Endothelial cell of umbilical vein (primary cell): ENCODE results near the gene ZFP1. TPM values are rescaled to one million over a fixed set of nuclear protein-coding genes. Genes with fewer than 3 reads are reported as not detected.
"Not testable (repeated sequence)": the region's sequence is repeated elsewhere in the genome, so short reads cannot be mapped to it uniquely, and the experiment has no call there.

Experiments
- BruUV-seq: library from RNA; stranded (reverse); fragments of 400-500 nt; replicated peaks from 2 replicates; lab custom pipeline; 2021; lab: Mats Ljungman, UMichigan
- CTCF ChIA-PET: fragments of 300-600, 350-600 bp; sonication (Branson Sonifier 250); formaldehyde crosslinking; loops from one replicate; lab custom pipeline; 2021; ENCODE audit warnings: antibody characterized with exemption, inconsistent platforms; lab: Charles Lee
- POLR2A ChIA-PET: fragments of 300-600, 350-600 bp; sonication (Branson Sonifier 250); formaldehyde crosslinking; loops from one replicate; lab custom pipeline; 2021; ENCODE audit warnings: antibody characterized with exemption, inconsistent platforms; lab: Charles Lee
- DNase-seq: peaks from one replicate; pipeline ENCODE4 v3.0.0-alpha.2; 2011; ENCODE audit warnings: low read depth, low spot score
- FAIRE-seq: peaks from 2 replicates; lab custom pipeline; 2011; peaks lifted over from hg19 to GRCh38; lab: Jason Lieb, UNC
- H2AFZ ChIP-seq: 2 replicates; pipeline ENCODE4 v1.6.0; 2012; ENCODE audit warnings: low read depth, low read length, control low read depth, inconsistent platforms
- H3K27ac ChIP-seq: 2 replicates; pipeline ENCODE4 v1.5.1; 2011; ENCODE audit warnings: low read depth, mild to moderate bottlenecking, control low read depth, low read length, moderate library complexity; ENCODE audit not compliant: insufficient read depth
- H3K27me3 ChIP-seq, 2 experiments: 2 replicates each; pipeline versions ENCODE4 v1.6.0 to v1.6.1; 2011; ENCODE audit warnings: low read length in 2 of 2, mixed read lengths in 1 of 2; ENCODE audit not compliant: control insufficient read depth in 2 of 2, insufficient read depth in 2 of 2
- H3K36me3 ChIP-seq, 2 experiments: 2 replicates in 1 of 2; 3 replicates in 1 of 2; pipeline ENCODE4 v1.5.1; 2011; ENCODE audit warnings: low read length in 2 of 2, mild to moderate bottlenecking in 1 of 2, moderate library complexity in 1 of 2; ENCODE audit not compliant: control insufficient read depth in 2 of 2, insufficient read depth in 2 of 2; ENCODE audit errors: extremely low read depth in 1 of 2
- H3K4me1 ChIP-seq: 3 replicates; pipeline ENCODE4 v1.5.1; 2011; ENCODE audit warnings: mild to moderate bottlenecking, low read length; ENCODE audit not compliant: control insufficient read depth, insufficient read depth; ENCODE audit errors: extremely low read depth
- H3K4me2 ChIP-seq: 2 replicates; pipeline ENCODE4 v1.6.1; 2011; ENCODE audit warnings: low read length, control low read depth, mixed read lengths; ENCODE audit not compliant: insufficient read depth
- H3K4me3 ChIP-seq, 3 experiments: fragments of 200-600 bp in 1 of 3; sonication (generic), shearing (Covaris generic) in 1 of 3; replicated peaks in 1 of 3; 2 replicates each; pipeline ENCODE4 v1.5.1; 2011 to 2016; ENCODE audit warnings: control low read depth in 3 of 3, low read length in 3 of 3, mild to moderate bottlenecking in 2 of 3, inconsistent platforms in 1 of 3, low read depth in 1 of 3, moderate library complexity in 1 of 3; ENCODE audit not compliant: insufficient read depth in 1 of 3
- H3K79me2 ChIP-seq: 2 replicates; pipeline ENCODE4 v1.6.0; 2012; ENCODE audit warnings: low read length, inconsistent platforms; ENCODE audit not compliant: control insufficient read depth, insufficient read depth
- H3K9ac ChIP-seq: replicated peaks from 2 replicates; pipeline ENCODE3; 2011; ENCODE audit warnings: low read length, control low read depth; ENCODE audit not compliant: insufficient read depth; ENCODE audit errors: extremely low read depth
- H3K9me1 ChIP-seq: replicated peaks from 3 replicates; pipeline ENCODE4 v1.6.0; 2011; ENCODE audit warnings: mild to moderate bottlenecking, low read length; ENCODE audit not compliant: control insufficient read depth, insufficient read depth; ENCODE audit errors: extremely low read depth
- H3K9me3 ChIP-seq: replicated peaks from 2 replicates; pipeline ENCODE4 v1.5.1; 2012; ENCODE audit warnings: low read length, inconsistent platforms; ENCODE audit not compliant: control insufficient read depth, insufficient read depth
- H4K20me1 ChIP-seq: replicated peaks from 2 replicates; pipeline ENCODE3; 2011; ENCODE audit warnings: mild to moderate bottlenecking, low read length; ENCODE audit not compliant: control insufficient read depth, insufficient read depth; ENCODE audit errors: extremely low read depth
- CTCF ChIP-seq, 2 donors: IDR thresholded peaks; 1 replicate in 1 of 2; 2 replicates in 1 of 2; pipeline ENCODE4 v1.5.1; 2011; ENCODE audit warnings: low read length in 2 of 2, mild to moderate bottlenecking in 2 of 2, moderate library complexity in 2 of 2, control low read depth in 1 of 2, inconsistent platforms in 1 of 2, low read depth in 1 of 2; ENCODE audit not compliant: insufficient read depth in 1 of 2; ENCODE audit errors: extremely low read depth in 1 of 2
- EZH2 ChIP-seq: IDR thresholded peaks from 2 replicates; pipeline ENCODE4 v1.6.1; 2012; ENCODE audit warnings: borderline replicate concordance, low read depth, mild to moderate bottlenecking, moderate library complexity, low read length, inconsistent platforms; ENCODE audit not compliant: severe bottlenecking
- MYC ChIP-seq: IDR thresholded peaks from one replicate; pipeline ENCODE4 v1.6.1; 2011; ENCODE audit warnings: mild to moderate bottlenecking, low read depth, low read length
- POLR2AphosphoS5 ChIP-seq: IDR thresholded peaks from 2 replicates; pipeline ENCODE4 v1.6.1; 2012; ENCODE audit warnings: low read depth, mild to moderate bottlenecking, control low read depth, low read length, moderate library complexity; ENCODE audit not compliant: insufficient read depth
- dilution Hi-C: fragments of 300-500 bp; cut with MboI; formaldehyde crosslinking; loops from one replicate; pipeline ENCODE4 v1.15.0; 2019; ENCODE audit warnings: low sequenced_read_pairs; ENCODE audit not compliant: extremely low pct_ligation_motif_present
- intact Hi-C: fragments of 100-400 bp; cut with micrococcal nuclease; formaldehyde crosslinking; loops from one replicate; pipeline ENCODE4 v1.10.0; 2022
- polyA plus RNA-seq, 4 experiments: library from polyadenylated mRNA; depleted of rRNA in 3 of 4; stranded (reverse) in 3 of 4; unstranded in 1 of 4; fragments of >200 nt; gene quantifications; 2 replicates each; pipeline versions ENCODE4 v1.2.1 to v1.2.3, GENCODE V29; 2011 to 2012; ENCODE audit warnings: missing spikeins in 1 of 4
- total RNA-seq: library from RNA; stranded (reverse); gene quantifications from 2 replicates; pipeline ENCODE4 v1.2.3, GENCODE V29; 2021

ZFP1 gene
- total and polyA plus RNA-seq, 2 donors (not counting 3 experiments of a cell fraction or from before 2014, with no cell fraction given), result 2.8 to 9.8 TPM

GRCh38 chr16:75204410-75204758 lies 56.1 kb downstream of the ZFP1 start:
- Histone ChIP-seq H3K9me3 (no peaks in the 10 kb centered on the region), H3K4me2 (no peak overlapping the region), H3K36me3 (no peaks in the 10 kb centered on the region), H3K27me3 (no peaks in the 10 kb centered on the region), H4K20me1 (no peaks in the 10 kb centered on the region), H3K4me1 (peaks cover 2% of the 10 kb centered on the region), H3K9me1 (no peaks in the 10 kb centered on the region), H3K9ac (no peak overlapping the region), H3K4me3 (no peak overlapping the region), H3K79me2 (no peaks in the 10 kb centered on the region), H2AFZ (no peak overlapping the region), H3K27ac (no peak overlapping the region)
- ChIA-PET POLR2A (no interaction called here), CTCF (interaction anchor here (7.9 kb wide), 1 partner anchor 199 kb away, joined by 186 read pairs; no protein-coding TSS in a partner anchor)
- no peak for DNase-seq
- dilution Hi-C loops, result no loop called here
- BruUV-seq, result no TSS peak
- TF ChIP-seq EZH2 (no peak), CTCF (IDR thresholded peaks at IDR 0.05; ENCODE audit: extremely low read depth in 1 of 2, insufficient read depth in 1 of 2, low read depth in 1 of 2, low read length in 2 of 2) (no peak), MYC (no peak), POLR2AphosphoS5 (no peak)
- FAIRE-seq, result no peak
- intact Hi-C loops, result no loop called here

GRCh38 chr16:75204905-75205304 lies 56.6 kb downstream of the ZFP1 start:
- H3K4me2 ChIP-seq, H3K9me1 ChIP-seq, H3K9ac ChIP-seq, dilution Hi-C loops, DNase-seq, FAIRE-seq, H3K79me2 ChIP-seq, H3K27ac ChIP-seq, H2AFZ ChIP-seq, H3K4me3 ChIP-seq, POLR2A ChIA-PET, H3K36me3 ChIP-seq, intact Hi-C loops, H3K27me3 ChIP-seq, H3K9me3 ChIP-seq, CTCF ChIA-PET, H4K20me1 ChIP-seq, H3K4me1 ChIP-seq: not testable (repeated sequence)
- BruUV-seq, result TSS peak; percentile 11

- intact Hi-C loops, H4K20me1 ChIP-seq, BruUV-seq, POLR2A ChIA-PET, H2AFZ ChIP-seq, FAIRE-seq, H3K9me1 ChIP-seq, H3K9me3 ChIP-seq, H3K36me3 ChIP-seq, H3K4me3 ChIP-seq, H3K79me2 ChIP-seq, dilution Hi-C loops, H3K9ac ChIP-seq, H3K27ac ChIP-seq, H3K4me2 ChIP-seq, H3K27me3 ChIP-seq, CTCF ChIA-PET, DNase-seq, H3K4me1 ChIP-seq: not testable (repeated sequence)
These were observed 57.1 kb downstream of the ZFP1 start for GRCh38 chr16:75205438-75205837.
